ENCODE results near the gene MGAT5B. TPM values are rescaled to one million over a fixed set of nuclear protein-coding genes. Genes with fewer than 3 reads are reported as not detected.

MGAT5B gene
- total RNA-seq, 1 donor from 2014 or later, result 0.20 TPM

- no peak for DNase-seq (ENCODE audit: low spot score)
- Mint-ChIP-seq H3K36me3 (ENCODE audit: low read depth) (no peaks in the 10 kb centered on the region), H3K27me3 (ENCODE audit: low read depth) (peaks cover 70% of the 10 kb centered on the region), H3K4me3 (ENCODE audit: unreplicated experiment) (no peak overlapping the region), H3K27ac (ENCODE audit: unreplicated experiment) (no peak overlapping the region), H3K9me3 (ENCODE audit: low read depth) (no peaks in the 10 kb centered on the region), H3K4me1 (ENCODE audit: low read depth) (peaks cover 5% of the 10 kb centered on the region)
- TF ChIP-seq CTCF (IDR thresholded peaks at IDR 0.05), result no peak
Observed at GRCh38 chr17:76843703-76844484, 24.3 kb upstream of the MGAT5B start.

- Mint-ChIP-seq H3K27ac (ENCODE audit: unreplicated experiment) (no peak overlapping the region), H3K4me1 (ENCODE audit: low read depth) (peaks cover 5% of the 10 kb centered on the region), H3K4me3 (ENCODE audit: unreplicated experiment) (no peak overlapping the region), H3K27me3 (ENCODE audit: low read depth) (peaks cover 69% of the 10 kb centered on the region), H3K9me3 (ENCODE audit: low read depth) (no peaks in the 10 kb centered on the region), H3K36me3 (ENCODE audit: low read depth) (no peaks in the 10 kb centered on the region)
- TF ChIP-seq CTCF (IDR thresholded peaks at IDR 0.05), result no peak
- no peak for DNase-seq (ENCODE audit: low spot score)
Observed at GRCh38 chr17:76844485-76844829, 23.7 kb upstream of the MGAT5B start.

GRCh38 chr17:76844846-76845245 is 23.4 kb upstream of the MGAT5B start:
- H3K27me3 Mint-ChIP-seq (ENCODE audit: low read depth), result peaks cover 66% of the 10 kb centered on the region
- H3K27ac Mint-ChIP-seq (ENCODE audit: unreplicated experiment), result no peak overlapping the region
- no peaks in the 10 kb centered on the region for H3K36me3 Mint-ChIP-seq (ENCODE audit: low read depth)
- no peak overlapping the region for H3K4me3 Mint-ChIP-seq (ENCODE audit: unreplicated experiment)
- no peak for TF ChIP-seq CTCF (IDR thresholded peaks at IDR 0.05)
- no peak for DNase-seq (ENCODE audit: low spot score)
- no peaks in the 10 kb centered on the region for H3K9me3 Mint-ChIP-seq (ENCODE audit: low read depth)
- H3K4me1 Mint-ChIP-seq (ENCODE audit: low read depth), result peaks cover 1% of the 10 kb centered on the region

- Mint-ChIP-seq H3K27me3 (ENCODE audit: low read depth) (peaks cover 63% of the 10 kb centered on the region), H3K4me3 (ENCODE audit: unreplicated experiment) (no peak overlapping the region), H3K27ac (ENCODE audit: unreplicated experiment) (no peak overlapping the region), H3K4me1 (ENCODE audit: low read depth) (no peaks in the 10 kb centered on the region), H3K9me3 (ENCODE audit: low read depth) (no peaks in the 10 kb centered on the region), H3K36me3 (ENCODE audit: low read depth) (no peaks in the 10 kb centered on the region)
- TF ChIP-seq CTCF (IDR thresholded peaks at IDR 0.05), result no peak
- DNase-seq (ENCODE audit: low spot score), result no peak
Observed at GRCh38 chr17:76845541-76846017, 22.6 kb upstream of the MGAT5B start.

GRCh38 chr17:76847031-76847430 is 21.2 kb upstream of the MGAT5B start:
- Mint-ChIP-seq H3K27ac (ENCODE audit: unreplicated experiment) (no peak overlapping the region), H3K4me3 (ENCODE audit: unreplicated experiment) (no peak overlapping the region), H3K9me3 (ENCODE audit: low read depth) (no peaks in the 10 kb centered on the region), H3K4me1 (ENCODE audit: low read depth) (no peaks in the 10 kb centered on the region), H3K27me3 (ENCODE audit: low read depth) (peaks cover 54% of the 10 kb centered on the region), H3K36me3 (ENCODE audit: low read depth) (no peaks in the 10 kb centered on the region)
- TF ChIP-seq CTCF (IDR thresholded peaks at IDR 0.05), result no peak
- no peak for DNase-seq (ENCODE audit: low spot score)

All from chondrocyte (in vitro differentiated cells).